Measurements from ENCODE around the gene RAD23B. TPM values are rescaled to one million over a fixed set of nuclear protein-coding genes. Genes with fewer than 3 reads are reported as not detected.

The RAD23B gene
- total and polyA plus RNA-seq, 2 of the 13 experiments (the other 11 are each of a cell fraction or from before 2014, with no cell fraction given): 133 to 156 TPM

- no peak for TF ChIP-seq HMGXB4 (CRISPR knock-in tag; IDR thresholded peaks at IDR 0.05; ENCODE audit: borderline replicate concordance in 1 of 2, low read depth in 1 of 2)
- no peak for TF ChIP-seq CENPT (CRISPR knock-in tag; IDR thresholded peaks at IDR 0.05; ENCODE audit: low read depth)
- TF ChIP-seq ZUFSP (CRISPR knock-in tag; IDR thresholded peaks at IDR 0.05; ENCODE audit: borderline replicate concordance): no peak
- TF ChIP-seq NFAT5 (CRISPR knock-in tag; IDR thresholded peaks at IDR 0.05): no peak
- TF ChIP-seq HMGXB3 (CRISPR knock-in tag; IDR thresholded peaks at IDR 0.05; ENCODE audit: borderline replicate concordance): no peak
- no peak for TF ChIP-seq ZNF24 (IDR thresholded peaks at IDR 0.05)
- TF ChIP-seq ZSCAN12 (CRISPR knock-in tag; IDR thresholded peaks at IDR 0.05): no peak
- no peak for TF ChIP-seq ZNF563 (CRISPR knock-in tag; IDR thresholded peaks at IDR 0.05)
- no peak for TF ChIP-seq ZNF207 (IDR thresholded peaks at IDR 0.05; ENCODE audit: borderline replicate concordance)
- no peak for TF ChIP-seq POGK (CRISPR knock-in tag; conservative IDR thresholded peaks at IDR 0.05)
- TF ChIP-seq ZNF503 (CRISPR knock-in tag; IDR thresholded peaks at IDR 0.05): 0 out of 2 replicates have a peak, but pooled peaks have one; percentile 45
These were observed 13.4 kb upstream of the RAD23B start (continued) for GRCh38 chr9:107269681-107270080.

Measured in HepG2 (cell line).